GM12878 (cell line): Measurements from ENCODE around the gene SSBP2. TPM values are rescaled to one million over a fixed set of nuclear protein-coding genes. Genes with fewer than 3 reads are reported as not detected.

Experiments
- ATAC-seq: fragments of 200-7000 bp; cut with Tn5 transposase; 3 replicates; pipeline ENCODE4 v1.9.1; 2020; ENCODE audit warnings: mild to moderate bottlenecking, moderate library complexity
- BruUV-seq: library from RNA; stranded (reverse); fragments of 400-500 nt; replicated peaks from 2 replicates; lab custom pipeline; 2021; lab: Mats Ljungman, UMichigan
- CTCF ChIA-PET: fragments of 300-600 bp; sonication (Branson Sonifier 250); formaldehyde crosslinking; extraction: SDS; loops from one replicate; lab custom pipeline; 2021; ENCODE audit warnings: inconsistent platforms; lab: Yijun Ruan, JAX
- POLR2A ChIA-PET: fragments of 350-600 bp; formaldehyde crosslinking; extraction: SDS; loops from one replicate; lab custom pipeline; 2021; ENCODE audit warnings: inconsistent platforms; lab: Charles Lee
- RAD21 ChIA-PET: fragments of 300-600 bp; sonication (Branson Sonifier 250); formaldehyde crosslinking; loops from one replicate; lab custom pipeline; 2023; ENCODE audit warnings: antibody characterized with exemption; ENCODE audit not compliant: unreplicated experiment; lab: Charles Lee
- SMC1A ChIA-PET: fragments of 300-600 bp; sonication (Branson Sonifier 250); formaldehyde crosslinking; loops from one replicate; lab custom pipeline; 2023; ENCODE audit not compliant: unreplicated experiment, uncharacterized antibody; lab: Charles Lee
- DNase-seq: peaks from one replicate; pipeline ENCODE4 v3.0.0-alpha.2; 2011; ENCODE audit warnings: low read depth, low spot score
- FAIRE-seq: peaks from 3 replicates; lab custom pipeline; 2011; peaks lifted over from hg19 to GRCh38; lab: Jason Lieb, UNC
- H2AFZ ChIP-seq: 2 replicates; pipeline ENCODE4 v1.6.0; 2011; ENCODE audit warnings: low read depth, low read length, control low read depth; ENCODE audit not compliant: control insufficient read depth
- H3K27ac ChIP-seq: 2 replicates; pipeline ENCODE4 v1.5.1; 2011; ENCODE audit warnings: control low read depth; ENCODE audit not compliant: control insufficient read depth, insufficient read depth
- H3K27me3 ChIP-seq, 2 experiments: replicated peaks in 1 of 2; 2 replicates each; pipeline versions ENCODE4 v1.6.0 to v1.6.1; 2011; ENCODE audit warnings: low read length in 1 of 2; ENCODE audit not compliant: control insufficient read depth in 2 of 2, insufficient read depth in 2 of 2
- H3K36me3 ChIP-seq, 2 experiments: 2 replicates each; pipeline ENCODE4 v1.5.1; 2011; ENCODE audit warnings: low read length in 1 of 2; ENCODE audit not compliant: control insufficient read depth in 2 of 2, insufficient read depth in 2 of 2
- H3K4me1 ChIP-seq: 2 replicates; pipeline ENCODE4 v1.6.1; 2011; ENCODE audit warnings: mild to moderate bottlenecking, low read length, moderate library complexity, mixed read lengths; ENCODE audit not compliant: control insufficient read depth, insufficient read depth
- H3K4me2 ChIP-seq: 2 replicates; pipeline ENCODE4 v1.6.0; 2011; ENCODE audit warnings: control low read depth; ENCODE audit not compliant: control insufficient read depth, insufficient read depth
- H3K4me3 ChIP-seq: fragments of 200-600 bp; sonication (generic); 2 replicates; pipeline ENCODE4 v1.5.1; 2016
- H3K79me2 ChIP-seq: 2 replicates; pipeline ENCODE4 v1.6.0; 2011; ENCODE audit warnings: low read length; ENCODE audit not compliant: control insufficient read depth, insufficient read depth
- H3K9ac ChIP-seq: 2 replicates; pipeline ENCODE4 v1.8.0; 2011; ENCODE audit warnings: low read length, control low read depth, mixed read lengths; ENCODE audit not compliant: control insufficient read depth, insufficient read depth
- H3K9me3 ChIP-seq: replicated peaks from 3 replicates; pipeline ENCODE4 v1.5.1; 2011; ENCODE audit warnings: mild to moderate bottlenecking, low read length; ENCODE audit not compliant: control insufficient read depth, insufficient read depth
- H4K20me1 ChIP-seq: 2 replicates; pipeline ENCODE4 v1.6.0; 2011; ENCODE audit not compliant: control insufficient read depth, insufficient read depth
- ASH2L ChIP-seq: fragments of 300-600, 200-600 bp; sonication (generic); IDR thresholded peaks from 2 replicates; pipeline ENCODE4 v1.6.1; 2017; ENCODE audit warnings: low read depth, mild to moderate bottlenecking, borderline replicate concordance
- BCLAF1 ChIP-seq: fragments of 450-650 bp; IDR thresholded peaks from 2 replicates; pipeline ENCODE4 v1.6.1; 2017; ENCODE audit warnings: antibody characterized with exemption, mild to moderate bottlenecking, moderate library complexity
- HCFC1 ChIP-seq: fragments of 150-350 bp; IDR thresholded peaks from 2 replicates; pipeline ENCODE4 v1.6.1; 2014; ENCODE audit warnings: low read length
- MEF2A ChIP-seq: IDR thresholded peaks from 2 replicates; pipeline ENCODE4 v1.6.1; 2011; ENCODE audit warnings: low read depth, mild to moderate bottlenecking, low read length, moderate library complexity; ENCODE audit not compliant: insufficient read depth
- MEF2B ChIP-seq: fragments of 450-650 bp; IDR thresholded peaks from 2 replicates; pipeline ENCODE4 v1.6.1; 2018; ENCODE audit warnings: mild to moderate bottlenecking, moderate library complexity; ENCODE audit not compliant: partially characterized antibody, poor library complexity, severe bottlenecking
- NRF1 ChIP-seq: conservative IDR thresholded peaks from 2 replicates; pipeline ENCODE4 v1.6.1; 2011; ENCODE audit warnings: mild to moderate bottlenecking, low read depth, low read length, improper control_type of control experiment
- REST ChIP-seq: IDR thresholded peaks from 2 replicates; pipeline ENCODE4 v1.6.1; 2012; ENCODE audit warnings: mild to moderate bottlenecking, low read depth, low read length
- SMARCA5 ChIP-seq: fragments of 450-650 bp; IDR thresholded peaks from 2 replicates; pipeline ENCODE4 v1.6.1; 2017; ENCODE audit warnings: mild to moderate bottlenecking
- SREBF2 ChIP-seq: IDR thresholded peaks from 2 replicates; pipeline ENCODE4 v1.6.1; 2012; ENCODE audit warnings: mild to moderate bottlenecking, low read length
- TCF12 ChIP-seq: IDR thresholded peaks from 2 replicates; pipeline ENCODE4 v1.6.1; 2011; ENCODE audit warnings: low read depth, mild to moderate bottlenecking, low read length
- WRNIP1 ChIP-seq: IDR thresholded peaks from 2 replicates; pipeline ENCODE4 v1.6.1; 2011; ENCODE audit warnings: low read depth, low read length, improper control_type of control experiment, borderline replicate concordance
- YBX1 ChIP-seq: fragments of 450-650 bp; IDR thresholded peaks from 2 replicates; pipeline ENCODE4 v1.6.1; 2016; ENCODE audit warnings: antibody characterized with exemption
- ZBTB4 ChIP-seq: fragments of 450-650 bp; formaldehyde crosslinking; IDR thresholded peaks from 2 replicates; pipeline ENCODE4 v1.4.0; 2022; ENCODE audit warnings: mild to moderate bottlenecking, moderate library complexity
- ZNF217 ChIP-seq: fragments of 450-650 bp; IDR thresholded peaks from 2 replicates; pipeline ENCODE4 v1.6.1; 2017; ENCODE audit warnings: antibody characterized with exemption, mild to moderate bottlenecking
- WGBS: methylation state at CpG from one replicate; pipeline ENCODE4 v1.1.6; 2016; ENCODE audit warnings: low lambda C conversion rate; ENCODE audit not compliant: insufficient replicate concordance, insufficient coverage; ENCODE audit errors: missing lambda C conversion rate; 5-methylcytosine and 5-hydroxymethylcytosine counted together
- in situ Hi-C: fragments of 300-500 bp; cut with MboI; formaldehyde crosslinking; loops from 9 replicates; pipeline ENCODE4 v1.14.3; 2018; ENCODE audit warnings: mixed read lengths
- intact Hi-C: fragments of 100-400 bp; cut with micrococcal nuclease; formaldehyde crosslinking; loops from one replicate; pipeline ENCODE4 v1.14.2; 2022; ENCODE audit not compliant: unreplicated experiment
- polyA plus RNA-seq, 11 experiments: library from polyadenylated mRNA; depleted of rRNA in 4 of 11; unstranded in 6 of 11; stranded (reverse) in 5 of 11; fragments of >200 nt; fragmentation: Nextera tagmentation in 4 of 11; fragmentation: Illumina TruSeq in 1 of 11; extraction: Ambion mirVana in 4 of 11; extraction: Trizol in 1 of 11; gene quantifications; 1 replicate in 1 of 11; 2 replicates in 10 of 11; pipeline versions ENCODE4 v1.2.1 to v1.2.3, GENCODE V29; 2011 to 2016; ENCODE audit warnings: inconsistent platforms in 2 of 11, missing spikeins in 2 of 11, low read depth in 1 of 11
- total RNA-seq, 4 experiments: library from RNA; depleted of rRNA in 3 of 4; stranded (reverse); fragments of >200 nt in 3 of 4; fragmentation: Illumina TruSeq in 1 of 4; extraction: Trizol in 1 of 4; gene quantifications; 2 replicates each; pipeline versions ENCODE4 v1.2.1 to v1.2.3, GENCODE V29; 2013 to 2021

The SSBP2 gene
- total and polyA plus RNA-seq, 10 of the 15 experiments (the other 5 are each of a cell fraction or from before 2014, with no cell fraction given), result 52.2 to 132 (median 110) TPM

GRCh38 chr5:81397176-81397575 lies 353.7 kb downstream of the SSBP2 start:
- WGBS, result 2% methylated on average over 3 of the region's 3 CpGs
- CTCF ChIA-PET, result no interaction called here
- TF ChIP-seq ASH2L, result no peak
- no peak for TF ChIP-seq BCLAF1
- TF ChIP-seq MEF2A, result no peak
- TF ChIP-seq ZBTB4 (CRISPR knock-in tag), result no peak
- TF ChIP-seq REST, result no peak
- no peak for TF ChIP-seq WRNIP1
- no peak for TF ChIP-seq SREBF2
- no peak for TF ChIP-seq YBX1
- TF ChIP-seq ZNF217, result no peak
- TF ChIP-seq SMARCA5, result no peak
- TF ChIP-seq MEF2B, result no peak
- no peak for TF ChIP-seq NRF1
- no peak for TF ChIP-seq TCF12
- TF ChIP-seq HCFC1, result no peak

More at GRCh38 chr5:81397176-81397575, 353.7 kb downstream of the SSBP2 start:
- Histone ChIP-seq H3K4me1 (no peaks in the 10 kb centered on the region), H3K36me3 (no peaks in the 10 kb centered on the region), H3K4me2 (no peak overlapping the region), H3K27ac (no peak overlapping the region), H3K9me3 (no peaks in the 10 kb centered on the region; the same call in 2 of the 3 replicates), H3K9ac (no peak overlapping the region), H3K4me3 (no peak overlapping the region), H4K20me1 (no peaks in the 10 kb centered on the region), H3K27me3 (peaks cover 2% of the 10 kb centered on the region in 2 experiments; a peak in 3 of 4 replicates), H2AFZ (no peak overlapping the region), H3K79me2 (no peaks in the 10 kb centered on the region)
- intact Hi-C loops (no loop called here), in situ Hi-C loops (no loop called here)
- FAIRE-seq, result no peak
- ChIA-PET RAD21 (no interaction called here), SMC1A (no interaction called here), POLR2A (interaction anchor here (0.6 kb wide), 1 partner anchor 1916 kb away, joined by 3 read pairs; no protein-coding TSS in a partner anchor)
- ATAC-seq, result no peak; the same call in 2 of the 3 replicates
- BruUV-seq, result no TSS peak
- no peak for DNase-seq
